MM.1S (cell line): ENCODE results near the gene OGFR.

Source experiments
- DNase-seq: peaks from one replicate; pipeline ENCODE4 v3.0.0-alpha.2; 2015
- H2AFZ ChIP-seq: fragments of 300-600 bp; sonication (generic); 2 replicates; pipeline ENCODE4 v1.6.0; 2016; ENCODE audit warnings: antibody characterized with exemption, low read length
- H3F3A ChIP-seq: fragments of 300-600 bp; sonication (generic); 2 replicates; pipeline ENCODE4 v1.6.1; 2016; ENCODE audit warnings: mild to moderate bottlenecking, antibody characterized with exemption, low read length, moderate library complexity, mixed read lengths; ENCODE audit not compliant: insufficient read depth
- H3K27ac ChIP-seq: fragments of 300-600 bp; sonication (generic); 2 replicates; pipeline ENCODE4 v1.5.1; 2016; ENCODE audit warnings: mild to moderate bottlenecking, low read length
- H3K27me3 ChIP-seq: fragments of 300-600 bp; sonication (generic); replicated peaks from 2 replicates; pipeline ENCODE4 v1.6.0; 2016; ENCODE audit warnings: low read length; ENCODE audit not compliant: insufficient read depth
- H3K36me3 ChIP-seq: fragments of 300-600 bp; sonication (generic); replicated peaks from 2 replicates; pipeline ENCODE4 v1.6.1; 2016; ENCODE audit warnings: mild to moderate bottlenecking, low read length, mixed read lengths; ENCODE audit not compliant: insufficient read depth
- H3K4me1 ChIP-seq: fragments of 300-600 bp; sonication (generic); 2 replicates; pipeline ENCODE4 v1.6.1; 2016; ENCODE audit warnings: low read length, mixed read lengths
- H3K4me2 ChIP-seq: fragments of 300-600 bp; sonication (generic); 2 replicates; pipeline ENCODE4 v1.6.0; 2016; ENCODE audit warnings: low read depth, low read length
- H3K4me3 ChIP-seq: fragments of 300-600 bp; sonication (generic); 2 replicates; pipeline ENCODE4 v1.5.1; 2016; ENCODE audit warnings: low read length, mixed read lengths
- H3K79me2 ChIP-seq: fragments of 300-600 bp; sonication (generic); 2 replicates; pipeline ENCODE4 v1.6.1; 2016; ENCODE audit warnings: mixed run types, low read length, mixed read lengths
- H3K9ac ChIP-seq: fragments of 300-600 bp; sonication (generic); 2 replicates; pipeline ENCODE4 v1.6.1; 2016; ENCODE audit warnings: low read length, mixed read lengths
- H3K9me2 ChIP-seq: fragments of 300-600 bp; sonication (generic); replicated peaks from 2 replicates; pipeline ENCODE4 v1.6.1; 2016; ENCODE audit warnings: mild to moderate bottlenecking, low read length, mixed read lengths; ENCODE audit not compliant: insufficient read depth
- H3K9me3 ChIP-seq: fragments of 300-600 bp; sonication (generic); replicated peaks from 2 replicates; pipeline ENCODE4 v1.6.1; 2016; ENCODE audit warnings: mild to moderate bottlenecking, low read length, mixed read lengths; ENCODE audit not compliant: insufficient read depth
- H4K20me1 ChIP-seq: fragments of 300-600 bp; sonication (generic); 2 replicates; pipeline ENCODE4 v1.6.1; 2016; ENCODE audit warnings: mild to moderate bottlenecking, low read length, moderate library complexity, mixed read lengths; ENCODE audit not compliant: insufficient read depth
- EZH2 ChIP-seq: fragments of 300-600 bp; sonication (generic); optimal IDR thresholded peaks from 2 replicates; pipeline ENCODE3; 2017; ENCODE audit warnings: low read depth, mild to moderate bottlenecking, antibody characterized with exemption, low read length, mixed read lengths
- EZH2phosphoT487 ChIP-seq: fragments of 300-600 bp; sonication (generic); IDR thresholded peaks from 2 replicates; pipeline ENCODE4 v1.6.1; 2018; ENCODE audit warnings: antibody characterized with exemption, low read length
- TF ChIP-seq, protein P1 (sequence below): fragments of 300-600 bp; sonication (generic); IDR thresholded peaks from 2 replicates; pipeline ENCODE4 v1.5.1; 2016; ENCODE audit warnings: antibody characterized with exemption, low read length, mixed read lengths

OGFR gene

DNA sequence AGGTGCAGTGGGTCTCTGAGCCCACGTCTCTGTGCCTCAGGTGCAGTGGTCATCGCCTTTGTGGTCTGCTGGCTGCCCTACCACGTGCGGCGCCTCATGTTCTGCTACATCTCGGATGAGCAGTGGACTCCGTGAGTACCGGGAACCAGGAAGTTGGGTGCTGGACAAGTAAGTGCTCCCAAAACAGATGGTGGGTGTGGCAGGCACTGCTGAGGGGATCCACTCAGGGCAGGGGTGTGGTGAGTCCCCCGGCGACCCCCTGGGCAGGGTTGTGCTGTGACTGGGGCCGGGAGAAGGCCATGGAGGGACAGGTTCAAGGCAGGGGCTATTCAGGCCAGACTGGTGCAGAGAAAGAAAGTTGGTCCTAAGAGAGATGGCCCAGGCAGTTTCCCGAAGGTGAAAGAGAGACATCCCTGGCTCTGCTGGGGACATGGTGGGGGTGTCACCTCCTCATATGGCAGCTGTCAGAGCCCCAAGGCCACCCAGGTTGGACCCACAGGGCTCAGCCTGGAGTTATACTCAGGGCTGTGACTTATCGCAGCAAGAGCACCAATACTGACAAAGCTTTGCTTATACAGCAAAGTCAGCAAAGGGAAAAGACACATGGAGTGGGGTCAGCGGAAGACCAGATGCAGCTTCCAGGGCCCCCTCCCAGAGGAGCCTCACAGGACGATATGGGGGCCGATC lies 46.3 kb upstream of the OGFR start:
- H4K20me1 ChIP-seq = 0 out of 2 replicates have a peak, but pooled peaks cover 3% of the 10 kb centered on the region
- no peak overlapping the region for H3K27ac ChIP-seq
- H3K4me3 ChIP-seq = no peak overlapping the region
- H3K4me1 ChIP-seq = no peaks in the 10 kb centered on the region
- no peak overlapping the region for H3K4me2 ChIP-seq
- no peak overlapping the region for H2AFZ ChIP-seq
- no peak for DNase-seq
- H3K9ac ChIP-seq = no peak overlapping the region
- H3K9me2 ChIP-seq = no peaks in the 10 kb centered on the region
- no peaks in the 10 kb centered on the region for H3K79me2 ChIP-seq
- H3K9me3 ChIP-seq = no peaks in the 10 kb centered on the region
- no peak for TF ChIP-seq EZH2phosphoT487
- TF ChIP-seq, protein P1, sequence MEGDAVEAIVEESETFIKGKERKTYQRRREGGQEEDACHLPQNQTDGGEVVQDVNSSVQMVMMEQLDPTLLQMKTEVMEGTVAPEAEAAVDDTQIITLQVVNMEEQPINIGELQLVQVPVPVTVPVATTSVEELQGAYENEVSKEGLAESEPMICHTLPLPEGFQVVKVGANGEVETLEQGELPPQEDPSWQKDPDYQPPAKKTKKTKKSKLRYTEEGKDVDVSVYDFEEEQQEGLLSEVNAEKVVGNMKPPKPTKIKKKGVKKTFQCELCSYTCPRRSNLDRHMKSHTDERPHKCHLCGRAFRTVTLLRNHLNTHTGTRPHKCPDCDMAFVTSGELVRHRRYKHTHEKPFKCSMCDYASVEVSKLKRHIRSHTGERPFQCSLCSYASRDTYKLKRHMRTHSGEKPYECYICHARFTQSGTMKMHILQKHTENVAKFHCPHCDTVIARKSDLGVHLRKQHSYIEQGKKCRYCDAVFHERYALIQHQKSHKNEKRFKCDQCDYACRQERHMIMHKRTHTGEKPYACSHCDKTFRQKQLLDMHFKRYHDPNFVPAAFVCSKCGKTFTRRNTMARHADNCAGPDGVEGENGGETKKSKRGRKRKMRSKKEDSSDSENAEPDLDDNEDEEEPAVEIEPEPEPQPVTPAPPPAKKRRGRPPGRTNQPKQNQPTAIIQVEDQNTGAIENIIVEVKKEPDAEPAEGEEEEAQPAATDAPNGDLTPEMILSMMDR = no peak
- TF ChIP-seq EZH2 = no peak
- H3F3A ChIP-seq = no peaks in the 10 kb centered on the region
- H3K36me3 ChIP-seq = no peaks in the 10 kb centered on the region
- H3K27me3 ChIP-seq = peaks cover 86% of the 10 kb centered on the region

DNA sequence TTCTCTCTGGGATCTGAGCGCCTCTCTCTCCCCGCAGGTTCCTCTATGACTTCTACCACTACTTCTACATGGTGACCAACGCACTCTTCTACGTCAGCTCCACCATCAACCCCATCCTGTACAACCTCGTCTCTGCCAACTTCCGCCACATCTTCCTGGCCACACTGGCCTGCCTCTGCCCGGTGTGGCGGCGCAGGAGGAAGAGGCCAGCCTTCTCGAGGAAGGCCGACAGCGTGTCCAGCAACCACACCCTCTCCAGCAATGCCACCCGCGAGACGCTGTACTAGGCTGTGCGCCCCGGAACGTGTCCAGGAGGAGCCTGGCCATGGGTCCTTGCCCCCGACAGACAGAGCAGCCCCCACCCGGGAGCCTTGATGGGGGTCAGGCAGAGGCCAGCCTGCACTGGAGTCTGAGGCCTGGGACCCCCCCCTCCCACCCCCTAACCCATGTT lies 44.6 kb upstream of the OGFR start:
- no peak overlapping the region for H3K27ac ChIP-seq
- H3K4me1 ChIP-seq = no peaks in the 10 kb centered on the region

DNA sequence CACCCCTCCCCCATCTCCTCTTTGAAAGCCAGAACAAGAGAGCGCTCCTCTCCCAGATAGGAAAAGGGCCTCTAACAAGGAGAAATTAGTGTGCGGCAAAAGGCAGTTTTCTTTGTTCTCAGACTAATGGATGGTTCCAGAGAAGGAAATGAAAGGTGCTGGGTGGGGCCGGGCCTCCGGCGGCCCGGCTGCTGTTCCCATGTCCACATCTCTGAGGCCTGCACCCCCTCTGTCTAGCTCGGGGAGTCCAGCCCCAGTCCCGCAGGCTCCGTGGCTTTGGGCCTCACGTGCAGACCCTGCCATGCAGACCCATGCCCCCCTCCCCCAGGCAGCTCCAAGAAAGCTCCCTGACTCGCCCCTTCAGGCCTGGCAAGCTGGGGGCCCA lies 44.2 kb upstream of the OGFR start:
- Histone ChIP-seq H3K79me2 (no peaks in the 10 kb centered on the region), H3K9ac (no peak overlapping the region), H3K36me3 (no peaks in the 10 kb centered on the region), H3K9me3 (no peaks in the 10 kb centered on the region), H3K4me3 (no peak overlapping the region), H4K20me1 (0 out of 2 replicates have a peak, but pooled peaks cover 3% of the 10 kb centered on the region), H2AFZ (no peak overlapping the region), H3K4me1 (no peaks in the 10 kb centered on the region), H3K27me3 (peaks cover 90% of the 10 kb centered on the region), H3K9me2 (no peaks in the 10 kb centered on the region), H3F3A (no peaks in the 10 kb centered on the region), H3K27ac (no peak overlapping the region), H3K4me2 (no peak overlapping the region)
- DNase-seq = no peak
- TF ChIP-seq, protein P1 = no peak
- TF ChIP-seq EZH2 (no peak), EZH2phosphoT487 (no peak)

More for the DNA sequence above, 44.6 kb upstream of the OGFR start:
- Histone ChIP-seq H3K79me2 (no peaks in the 10 kb centered on the region), H3K27me3 (peaks cover 86% of the 10 kb centered on the region), H3K4me3 (no peak overlapping the region), H4K20me1 (0 out of 2 replicates have a peak, but pooled peaks cover 3% of the 10 kb centered on the region), H3K9me3 (no peaks in the 10 kb centered on the region), H3K9me2 (no peaks in the 10 kb centered on the region), H3F3A (no peaks in the 10 kb centered on the region), H2AFZ (no peak overlapping the region), H3K36me3 (no peaks in the 10 kb centered on the region), H3K4me2 (no peak overlapping the region), H3K9ac (no peak overlapping the region)
- DNase-seq = no peak
- TF ChIP-seq, protein P1 = no peak
- no peak for TF ChIP-seq EZH2phosphoT487
- no peak for TF ChIP-seq EZH2
